Adrenal gland (tissue), 5 donors: ENCODE data around the gene TNRC6C.

ENCODE experiments used
- CTCF ChIP-seq, 6 experiments: fragments of 450-650 bp in 4 of 6; fragments of 200-600 bp in 2 of 6; sonication (generic) in 1 of 6; IDR thresholded peaks; 1 replicate in 5 of 6; 2 replicates in 1 of 6; pipeline versions ENCODE4 v1.5.1 to v1.8.0; 2016 to 2021; ENCODE audit warnings: antibody characterized with exemption in 6 of 6, mild to moderate bottlenecking in 2 of 6, moderate library complexity in 1 of 6
- POLR2A ChIP-seq, 2 donors: fragments of 450-650 bp; IDR thresholded peaks; one replicate each; pipeline ENCODE4 v1.6.1; 2017; ENCODE audit warnings: antibody characterized with exemption in 2 of 2, mild to moderate bottlenecking in 2 of 2, moderate library complexity in 1 of 2
- donor health status: DM: no; HTN: no; CAD: no.

GRCh38 chr17:78111727-78112517 is 153.4 kb downstream of the TNRC6C start:
- TF ChIP-seq CTCF (IDR thresholded peaks at IDR 0.05) (no peak), POLR2A (IDR thresholded peaks at IDR 0.05) (no peak)
